HG03521 (cell line): Measurements from ENCODE around the gene GAMT.

Source experiments
- ATAC-seq: cut with Tn5 transposase; IDR thresholded peaks from one replicate; pipeline ENCODE4 v1.9.1; 2021; ENCODE audit warnings: mild to moderate bottlenecking, moderate library complexity; ENCODE audit not compliant: unreplicated experiment

Gene GAMT

DNA sequence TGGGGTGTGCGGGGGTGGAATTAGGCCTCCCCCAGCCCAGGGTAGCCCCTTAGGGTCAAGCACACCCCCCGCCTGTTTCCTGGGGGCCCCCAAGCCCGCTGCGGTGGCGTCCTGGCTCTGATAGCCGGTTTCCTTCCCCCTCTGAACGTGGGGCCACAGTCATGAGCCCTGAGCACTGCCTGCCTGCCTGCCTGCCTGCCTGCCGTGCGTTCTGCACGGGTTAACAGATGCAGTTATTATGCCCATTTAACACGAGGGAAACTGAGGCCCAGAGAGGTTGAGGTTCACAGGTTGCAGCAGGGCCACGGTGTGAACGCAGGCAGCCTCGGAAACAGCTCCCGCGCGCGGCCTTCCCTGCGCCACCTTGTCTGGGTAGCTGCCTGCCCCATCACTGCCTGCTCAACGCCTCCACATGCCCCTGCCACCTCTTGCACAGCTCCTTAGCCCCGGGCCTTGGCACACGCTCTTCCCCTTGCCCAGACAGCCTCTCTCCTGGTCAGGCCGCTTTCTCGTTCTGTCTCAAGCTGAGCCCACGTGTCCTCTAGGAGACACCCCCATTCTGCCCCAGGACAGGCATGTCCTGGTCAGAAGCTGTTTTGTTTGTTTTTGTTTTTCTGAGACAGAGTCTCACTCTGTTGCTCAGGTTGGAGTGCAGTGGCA, 1.2 kb upstream of the GAMT start:
- no peak for ATAC-seq

DNA sequence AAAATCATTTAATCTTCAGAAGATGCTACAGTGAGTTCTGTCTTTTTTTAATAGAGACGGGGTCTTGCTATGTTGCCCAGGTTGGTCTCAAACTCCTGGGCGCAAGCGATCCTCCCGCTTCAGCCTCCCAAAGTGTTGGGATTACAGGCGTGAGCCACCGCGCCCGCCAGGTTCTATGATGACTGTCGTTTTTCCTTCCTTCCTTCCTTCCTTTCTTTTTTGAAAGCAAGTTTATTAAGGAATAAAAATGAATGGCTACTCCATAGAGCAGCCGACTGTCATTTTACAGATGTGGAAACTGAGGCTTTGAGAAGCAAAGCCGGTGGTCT, 511 bp upstream of the GAMT start:
- no peak for ATAC-seq

DNA sequence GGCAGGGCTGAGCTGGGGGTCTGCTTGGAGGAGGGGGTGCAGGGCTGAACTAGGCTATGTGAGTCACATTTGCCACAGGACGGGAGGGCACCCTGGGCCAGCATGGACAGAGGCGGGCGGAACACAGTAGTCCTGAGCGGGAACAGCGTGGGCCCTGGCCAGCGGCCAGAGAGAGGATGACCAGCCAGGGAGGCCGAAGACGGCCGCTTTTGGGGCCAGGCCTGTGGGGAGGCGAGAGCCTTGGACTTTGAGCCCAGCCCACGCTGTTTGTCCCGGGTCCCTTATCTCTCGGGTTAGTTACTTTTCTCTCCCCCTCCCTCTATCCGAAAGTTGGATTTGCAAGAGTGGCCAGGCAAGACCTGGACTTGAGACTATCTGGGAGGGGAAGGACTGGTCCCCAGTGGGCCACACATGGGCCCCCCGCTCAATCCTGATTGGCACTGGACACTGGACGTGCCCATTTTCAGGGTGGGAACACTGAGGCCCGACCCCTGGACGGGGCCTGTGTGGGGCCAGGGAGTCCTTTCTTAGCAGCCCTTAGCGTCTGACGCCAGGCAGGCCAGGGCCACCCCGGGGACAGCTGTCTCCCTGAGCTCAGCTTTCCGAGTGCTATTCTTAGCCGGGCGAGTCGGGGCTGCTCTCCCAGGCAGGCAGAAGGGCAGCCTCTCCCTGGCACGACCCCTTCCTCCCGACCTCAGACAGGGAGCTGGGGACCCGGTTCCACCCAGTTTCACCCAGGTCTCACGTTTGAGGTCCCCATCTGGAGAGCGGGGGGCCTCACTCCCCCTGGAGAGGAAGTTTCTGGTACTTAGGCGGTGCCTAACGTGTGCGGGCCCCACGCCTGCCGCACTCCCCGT, 833 bp downstream of the GAMT start:
- no peak for ATAC-seq

DNA sequence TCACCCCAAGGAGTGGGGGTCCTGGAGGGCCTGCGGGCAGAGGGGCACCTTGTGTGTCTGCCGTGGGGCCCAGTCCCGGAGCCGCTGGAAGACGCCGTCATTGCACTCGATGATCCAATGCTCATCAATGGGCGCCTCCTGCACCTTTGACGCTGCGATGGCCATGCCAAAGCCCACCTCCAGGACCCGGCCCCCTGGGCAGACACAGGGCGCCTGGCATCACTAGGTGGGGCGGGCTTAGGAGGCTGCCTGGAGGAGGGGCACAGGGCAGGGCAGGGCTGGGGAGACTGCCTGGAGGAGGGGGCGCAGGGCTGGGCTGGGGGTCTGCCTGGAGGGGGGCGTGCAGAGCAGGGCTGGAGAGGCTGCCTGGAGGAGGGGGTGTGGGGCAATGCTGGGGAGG, 1.6 kb downstream of the GAMT start:
- no peak for ATAC-seq

DNA sequence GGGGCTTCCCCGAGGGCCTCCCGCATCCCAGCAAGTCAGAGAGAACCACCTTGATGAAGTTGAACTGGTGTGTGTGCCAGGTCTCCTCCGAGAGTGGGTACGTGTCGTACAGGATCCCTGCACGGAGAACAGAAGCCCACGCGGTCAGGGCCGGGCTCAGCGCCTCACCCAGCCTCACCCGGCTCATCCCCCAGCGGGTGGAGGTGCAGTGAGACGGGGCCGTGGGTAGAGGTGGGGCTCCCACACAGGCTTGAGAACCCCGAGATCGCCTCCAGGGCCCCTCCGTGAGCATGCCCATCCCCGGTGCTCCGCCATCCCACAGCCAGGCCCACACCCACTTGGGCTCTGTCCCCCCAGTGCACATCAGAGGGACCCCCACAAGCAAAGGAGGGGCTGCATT, 2.3 kb downstream of the GAMT start:
- no peak for ATAC-seq

DNA sequence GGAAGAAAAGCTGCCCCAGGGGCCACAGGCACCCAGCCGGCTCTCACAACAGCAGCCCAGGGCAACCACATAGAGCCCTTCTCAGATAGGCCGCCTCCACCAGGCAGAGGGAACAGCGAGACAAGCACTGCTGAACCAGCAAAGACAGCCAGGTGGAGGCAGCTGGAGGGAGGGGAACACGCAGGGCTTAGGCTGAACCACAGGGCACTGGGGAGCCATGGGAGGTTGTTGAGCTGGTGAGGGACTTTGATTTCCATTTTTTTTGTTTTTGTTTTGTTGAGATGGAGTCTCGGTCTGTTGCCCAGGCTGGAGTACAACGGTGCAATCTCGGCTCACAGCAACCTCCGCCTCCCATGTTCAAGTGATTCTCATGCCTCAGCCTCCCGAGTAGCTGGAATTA, 3.5 kb downstream of the GAMT start:
- ATAC-seq = no peak

DNA sequence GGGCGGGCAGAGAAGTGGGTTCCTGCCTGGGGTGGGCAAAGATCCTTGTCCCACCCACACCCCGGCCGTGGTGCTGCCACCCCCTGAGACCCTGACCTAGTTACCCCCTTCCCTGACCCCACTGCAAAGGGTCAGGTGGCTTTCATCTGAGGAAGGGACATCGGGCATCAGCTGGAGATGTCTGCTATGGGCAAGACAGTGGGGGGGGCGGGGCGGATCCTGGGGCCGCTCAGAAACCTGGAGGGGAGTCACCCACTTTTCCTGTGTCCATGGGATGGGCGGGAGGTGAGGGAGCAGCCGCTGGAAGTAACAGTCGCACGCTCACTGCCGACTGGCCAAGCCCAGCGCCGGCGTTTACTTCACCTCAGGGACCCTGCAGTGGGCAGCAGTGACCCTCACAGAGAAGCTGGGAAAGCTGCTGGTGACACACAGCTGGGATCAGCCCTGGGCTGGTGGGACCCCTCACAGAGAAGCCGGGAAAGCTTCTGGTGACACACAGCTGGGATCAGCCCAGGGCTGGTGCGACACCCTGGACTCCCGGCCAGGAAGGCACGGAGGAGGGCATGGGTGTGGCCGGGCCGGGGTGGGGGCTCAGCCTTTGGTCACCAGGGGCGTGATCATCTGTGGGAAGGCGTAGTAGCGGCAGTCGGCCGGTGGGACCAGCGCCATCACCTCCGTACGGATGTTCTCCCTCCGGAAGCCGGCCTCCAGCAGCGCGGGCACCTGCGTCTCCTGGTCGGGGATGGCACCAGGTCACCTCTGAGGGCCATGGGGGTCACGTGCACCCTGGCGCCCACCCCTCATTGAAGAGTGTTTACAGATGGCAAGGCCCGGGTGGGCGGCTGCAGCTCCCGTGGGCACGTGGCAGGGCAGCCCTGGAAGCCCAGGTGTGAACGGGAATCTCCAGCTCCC, 4.3 kb downstream of the GAMT start:
- ATAC-seq = no peak

DNA sequence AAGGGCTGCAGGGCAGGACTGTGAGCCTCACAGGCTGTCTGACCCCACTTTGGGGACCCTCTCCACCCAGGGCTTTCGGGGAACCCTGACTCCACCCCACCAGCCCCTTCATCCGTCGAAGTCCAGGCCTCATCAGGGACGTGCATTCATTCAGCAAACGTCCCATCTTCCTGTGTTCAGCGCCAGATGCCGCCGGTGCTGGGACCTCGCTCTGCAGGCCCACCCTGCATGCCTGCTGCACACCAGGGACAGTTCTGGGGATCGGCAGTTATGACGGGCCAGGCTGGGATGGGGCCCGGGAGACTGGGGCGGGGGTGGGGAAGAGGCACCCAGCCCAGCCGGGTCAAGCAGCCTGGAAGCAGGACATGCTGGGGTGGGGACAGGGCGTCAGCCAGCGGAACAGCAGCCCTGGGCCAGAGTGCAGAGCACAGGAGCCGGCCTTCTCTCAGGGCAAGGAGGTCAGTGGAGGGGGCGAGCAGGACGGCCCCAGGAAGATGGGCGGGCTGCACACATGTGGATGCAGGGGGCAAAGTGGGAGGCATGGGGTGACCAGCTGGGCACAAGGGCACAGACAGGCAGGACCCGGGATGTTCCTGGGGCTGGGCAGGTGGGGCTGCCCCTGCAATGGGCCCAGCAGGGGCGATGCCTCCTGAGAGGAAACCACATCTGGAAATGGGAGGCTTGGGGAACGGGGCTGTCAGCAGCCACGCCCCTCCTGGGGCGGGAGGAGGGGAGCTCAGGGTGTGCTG, 5.1 kb downstream of the GAMT start:
- ATAC-seq = no peak

DNA sequence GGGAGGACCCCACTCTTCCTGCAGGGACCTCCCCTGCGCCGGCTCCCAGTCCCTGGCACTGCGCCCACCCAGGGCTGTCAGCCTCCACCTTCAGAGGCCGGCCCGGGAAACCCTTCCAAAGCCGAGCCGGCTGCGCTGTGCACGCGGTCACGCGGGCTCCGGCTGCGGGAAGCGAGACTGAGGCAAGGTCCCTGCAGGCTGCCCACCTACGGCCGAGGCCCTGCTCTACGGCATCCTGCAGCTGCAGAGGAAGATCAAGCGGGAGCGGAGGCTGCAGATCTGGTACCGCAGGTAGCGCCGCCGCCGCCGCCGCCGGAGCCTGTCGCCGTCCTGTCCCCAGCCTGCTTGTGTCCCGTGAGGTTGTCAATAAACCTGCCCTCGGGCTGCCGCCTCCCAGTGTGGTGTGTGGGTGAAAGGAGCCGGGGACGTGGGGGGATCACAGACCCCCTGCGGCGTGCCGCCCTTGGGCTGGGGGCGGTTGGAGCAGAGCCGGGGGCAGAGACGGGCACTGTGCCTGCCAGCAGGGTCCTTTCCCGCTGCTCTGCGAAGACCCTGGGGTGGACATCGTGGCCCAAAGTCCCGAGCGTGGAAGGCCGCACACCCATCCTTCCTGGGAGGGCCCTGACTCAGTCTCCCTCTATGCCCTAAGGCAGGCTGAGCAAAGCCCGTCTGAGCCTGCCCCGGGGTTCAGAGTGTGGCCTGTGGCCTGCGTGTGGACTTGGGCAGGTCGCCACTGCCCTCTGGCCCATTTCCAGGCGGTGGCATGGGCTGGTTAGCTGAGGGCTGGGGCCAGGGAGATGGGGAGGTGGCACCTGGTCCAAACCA, 5.9 kb downstream of the GAMT start:
- no peak for ATAC-seq

DNA sequence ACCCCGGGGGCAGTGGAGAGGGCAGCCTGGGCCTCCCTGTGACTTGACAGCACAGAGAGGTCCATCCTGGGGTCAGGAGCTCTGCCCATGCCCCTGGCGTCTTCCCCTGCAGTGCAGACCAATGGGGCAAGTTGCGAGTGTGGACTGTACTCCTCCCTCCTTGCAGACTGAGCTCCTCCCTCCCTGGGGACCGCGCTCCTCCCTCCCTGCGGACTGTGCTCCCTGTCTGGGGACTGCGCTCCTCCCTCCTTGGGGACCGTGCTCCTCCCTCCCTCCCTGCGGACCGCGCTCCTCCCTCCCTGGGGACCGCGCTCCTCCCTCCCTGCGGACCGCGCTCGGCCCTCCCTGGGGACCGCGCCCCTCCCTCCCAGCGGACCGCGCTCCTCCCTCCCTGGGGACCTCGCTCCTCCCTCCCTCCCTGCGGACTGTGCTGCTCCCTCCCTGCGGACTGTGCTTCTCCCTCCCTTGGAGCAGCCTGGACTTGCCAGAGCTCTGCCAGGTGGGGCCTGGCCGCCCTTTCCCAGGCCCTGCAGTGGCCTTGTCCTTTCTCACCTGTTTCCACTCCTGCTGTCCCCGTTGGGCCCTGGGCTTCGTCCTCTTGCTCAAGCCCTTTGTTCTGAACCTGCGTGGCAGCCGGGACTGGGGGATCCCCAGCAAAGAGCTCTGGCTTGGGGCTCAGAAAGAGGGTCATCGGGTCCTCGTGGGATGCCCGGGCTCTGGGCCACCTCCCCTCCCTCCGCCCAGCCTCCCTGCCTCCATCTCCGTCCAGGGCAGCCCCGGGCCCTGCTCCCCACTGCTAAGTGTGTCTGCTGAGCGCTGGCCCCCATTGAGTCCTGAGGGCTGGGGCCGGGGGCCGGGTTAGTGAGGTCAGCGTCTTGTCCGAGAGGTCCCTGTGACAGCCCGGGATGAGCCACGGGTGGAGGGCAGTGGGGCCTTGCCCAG, 6.8 kb downstream of the GAMT start:
- no peak for ATAC-seq

DNA sequence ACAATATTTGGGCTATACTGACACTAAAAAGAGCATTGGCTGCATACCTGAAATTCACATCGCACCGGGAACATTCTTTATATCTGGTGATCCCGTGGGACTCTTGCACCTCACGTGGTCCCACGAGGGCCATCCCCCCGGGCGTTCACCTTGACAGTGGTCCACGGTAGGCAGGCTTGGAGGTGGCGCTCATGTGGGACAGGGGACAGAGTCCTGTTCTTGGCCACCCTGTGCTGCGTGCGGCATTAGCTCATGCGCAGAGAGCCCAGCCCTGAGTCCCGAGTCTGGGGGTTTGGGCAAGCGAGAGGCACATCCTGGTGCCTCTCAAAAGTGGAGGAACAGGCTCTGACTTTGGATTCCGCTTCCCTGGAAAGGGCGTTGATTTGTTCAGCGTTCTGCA, 7.5 kb downstream of the GAMT start:
- no peak for ATAC-seq

DNA sequence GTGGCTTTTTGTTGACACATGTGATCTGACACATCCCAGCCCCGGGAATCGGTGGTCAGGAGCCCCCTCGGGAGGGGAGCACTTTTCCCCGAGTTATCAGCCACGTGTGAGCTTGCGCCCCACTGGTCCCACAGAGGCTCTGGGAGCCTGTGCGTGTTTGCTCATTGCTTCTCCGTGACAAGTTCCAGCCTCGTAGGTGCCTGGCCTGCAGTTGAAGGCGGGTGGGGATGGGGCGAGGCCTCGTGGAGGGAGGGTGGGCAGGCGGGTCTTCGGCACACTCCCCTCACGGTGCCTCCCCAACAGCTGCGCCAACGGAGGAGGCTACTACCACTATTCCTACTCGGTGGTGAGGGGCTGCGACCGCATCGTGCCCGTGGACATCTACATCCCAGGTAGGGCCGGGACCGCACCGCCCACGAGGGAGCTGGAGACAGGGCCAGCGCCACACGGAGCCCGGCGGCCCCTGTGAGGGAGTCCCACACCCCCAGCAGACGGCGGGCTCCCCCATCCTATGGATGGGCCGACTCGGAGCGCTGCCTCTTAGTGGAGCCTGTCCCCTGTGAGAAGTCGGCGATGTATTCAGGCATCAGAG, 8.3 kb downstream of the GAMT start:
- no peak for ATAC-seq

DNA sequence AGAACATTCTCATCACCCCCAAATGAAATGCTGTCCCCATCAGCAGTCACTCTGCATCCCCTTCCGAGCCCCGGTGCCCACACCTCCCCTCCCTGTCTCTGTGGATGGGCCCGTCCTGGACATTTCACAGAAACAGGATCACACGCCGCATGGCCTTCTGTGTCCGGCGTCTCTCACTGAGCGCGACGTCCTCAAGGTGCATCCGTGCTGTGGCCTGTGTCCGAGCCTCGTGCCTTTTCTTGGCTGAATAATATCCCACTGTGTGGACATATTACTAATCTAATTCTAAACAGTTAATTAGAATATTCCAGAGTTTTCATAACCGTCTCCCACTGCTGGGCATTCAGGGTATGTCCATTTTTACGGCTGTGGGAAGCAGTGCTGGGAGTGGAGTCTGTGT, 8.9 kb downstream of the GAMT start:
- no peak for ATAC-seq

DNA sequence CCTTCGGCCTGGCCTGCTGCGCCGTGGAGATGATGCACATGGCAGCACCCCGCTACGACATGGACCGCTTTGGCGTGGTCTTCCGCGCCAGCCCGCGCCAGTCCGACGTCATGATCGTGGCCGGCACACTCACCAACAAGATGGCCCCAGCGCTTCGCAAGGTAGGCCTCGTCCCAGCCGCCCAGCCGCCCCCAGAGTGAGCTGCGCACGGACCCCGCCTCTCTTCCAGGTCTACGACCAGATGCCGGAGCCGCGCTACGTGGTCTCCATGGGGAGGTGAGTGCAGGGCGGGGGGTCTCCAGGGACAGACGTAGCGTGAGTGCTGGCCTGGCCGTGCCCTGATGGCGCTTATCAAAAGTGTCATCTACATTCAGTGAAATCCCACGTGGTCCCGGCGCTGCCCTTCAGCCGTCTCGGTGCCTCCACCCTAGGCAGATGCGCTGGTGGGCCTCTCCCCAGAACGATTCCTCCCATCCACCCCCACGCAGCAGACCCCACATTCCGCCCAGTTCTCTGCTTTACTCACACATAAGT, 10.4 kb downstream of the GAMT start:
- ATAC-seq = no peak

DNA sequence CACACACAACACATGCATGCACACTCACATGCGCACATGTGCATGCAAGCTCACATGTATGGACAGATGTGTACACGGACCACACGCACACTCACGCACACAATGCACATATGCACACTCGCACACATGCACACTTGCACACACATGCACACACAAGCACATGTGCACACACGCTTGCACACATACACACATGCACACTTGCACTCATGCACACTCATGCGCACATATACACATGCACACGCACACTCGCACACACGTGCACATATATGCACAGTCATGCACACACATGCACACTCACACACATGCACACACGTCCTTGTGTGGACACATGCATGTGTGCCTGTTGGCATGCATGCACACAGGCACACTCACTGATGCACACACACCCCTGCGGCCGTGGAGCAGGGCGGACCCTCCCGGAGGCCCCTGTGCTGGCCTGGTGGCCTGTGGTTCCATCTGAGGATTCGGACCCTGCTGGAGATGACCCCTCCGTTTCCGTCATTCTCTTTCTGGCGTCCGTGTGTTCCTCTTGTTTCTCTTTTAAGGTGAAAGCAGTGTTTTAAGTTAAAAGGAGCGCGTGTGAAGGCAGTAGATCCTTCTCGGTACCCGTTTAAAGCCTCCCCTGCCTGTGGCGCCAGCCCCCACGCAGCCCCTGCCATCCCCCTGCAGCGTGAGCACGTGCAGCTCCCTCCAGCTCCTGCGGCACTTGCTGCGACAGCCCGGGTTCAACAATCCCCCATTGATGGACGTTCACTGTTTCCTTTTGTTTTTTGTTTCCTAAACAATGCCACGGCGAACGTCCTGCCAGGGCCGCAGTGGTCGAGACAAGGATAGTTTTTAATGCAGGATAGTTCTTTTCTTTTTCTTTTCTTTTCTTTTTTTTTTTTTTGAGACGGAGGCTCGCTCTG, 12.1 kb downstream of the GAMT start:
- ATAC-seq = no peak

DNA sequence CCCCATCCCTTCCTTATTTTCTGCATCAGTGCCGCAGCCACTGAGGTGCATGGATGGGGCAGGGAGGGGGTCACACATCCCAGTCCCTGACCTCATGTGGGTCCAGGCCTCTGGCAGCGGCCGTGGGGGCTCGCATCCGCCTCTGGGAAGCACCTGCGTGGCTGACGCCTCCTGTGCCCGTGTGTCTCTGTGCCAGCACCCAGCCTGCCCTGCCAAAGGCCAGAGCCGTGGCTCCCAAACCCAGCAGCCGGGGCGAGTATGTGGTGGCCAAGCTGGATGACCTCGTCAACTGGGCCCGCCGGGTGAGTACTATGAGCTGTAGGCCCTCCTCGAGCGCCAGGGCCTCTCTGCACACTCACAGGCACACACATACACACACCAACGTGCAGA, 12.7 kb downstream of the GAMT start:
- ATAC-seq = no peak
